Measurements from ENCODE around the gene CALML3. TPM values are rescaled to one million over a fixed set of nuclear protein-coding genes. Genes with fewer than 3 reads are reported as not detected.
"Not testable (repeated sequence)": the region's sequence is repeated elsewhere in the genome, so short reads cannot be mapped to it uniquely, and the experiment has no call there.

Gene CALML3
- polyA plus RNA-seq, 10 donors, result 0.10 to 0.49 (median 0.19) TPM

- no peak for DNase-seq
Observed at GRCh38 chr10:5553400-5554170, 28.8 kb downstream of the CALML3 start.

GRCh38 chr10:5555021-5555510 is 30.3 kb downstream of the CALML3 start:
- DNase-seq, result no peak

GRCh38 chr10:5555881-5556280 is 31.1 kb downstream of the CALML3 start:
- DNase-seq, result no peak

GRCh38 chr10:5556576-5556975 is 31.8 kb downstream of the CALML3 start:
- no peak for DNase-seq

- no peak for DNase-seq
Observed at GRCh38 chr10:5557040-5557721, 32.4 kb downstream of the CALML3 start.

- DNase-seq, result no peak
Observed at GRCh38 chr10:5557799-5558771, 33.3 kb downstream of the CALML3 start.

- DNase-seq, result not testable (repeated sequence)
Observed at GRCh38 chr10:5559022-5559421, 34.3 kb downstream of the CALML3 start.

- peak; percentile 55 to 87 (median 78) for DNase-seq
Observed at GRCh38 chr10:5559642-5560141, 34.9 kb downstream of the CALML3 start.

- DNase-seq, result peak in 1 of 3 donors; percentile 51
Observed at GRCh38 chr10:5560142-5560816, 35.5 kb downstream of the CALML3 start.

GRCh38 chr10:5560817-5561703 is 36.3 kb downstream of the CALML3 start:
- no peak for DNase-seq

GRCh38 chr10:5561704-5562645 is 37.2 kb downstream of the CALML3 start:
- DNase-seq, result no peak

GRCh38 chr10:5563321-5563961 is 38.7 kb downstream of the CALML3 start:
- DNase-seq, result peak in 1 of 3 donors; percentile 58

GRCh38 chr10:5563991-5564536 is 39.3 kb downstream of the CALML3 start:
- DNase-seq, result no peak

GRCh38 chr10:5564537-5565204 is 39.9 kb downstream of the CALML3 start:
- DNase-seq, result peak in 1 of 3 donors; percentile 48

GRCh38 chr10:5565205-5565545 is 40.4 kb downstream of the CALML3 start:
- no peak for DNase-seq

- DNase-seq, result no peak
Observed at GRCh38 chr10:5565671-5566581, 41.2 kb downstream of the CALML3 start.
